HG02623 (cell line): ENCODE results near the gene SV2C.
A peak's percentile ranks its signal among the peaks of the same experiment; 100 is the strongest.

ENCODE experiments used
- ATAC-seq: cut with Tn5 transposase; IDR thresholded peaks from one replicate; pipeline ENCODE4 v1.9.1; 2021; ENCODE audit warnings: moderate library complexity; ENCODE audit not compliant: unreplicated experiment

Gene SV2C

GRCh38 chr5:76163111-76163628 is 80.0 kb downstream of the SV2C start:
- ATAC-seq, result no peak

- ATAC-seq, result no peak
Observed at GRCh38 chr5:76165029-76165428, 81.8 kb downstream of the SV2C start.

- ATAC-seq, result no peak
Observed at GRCh38 chr5:76165711-76166374, 82.7 kb downstream of the SV2C start.

GRCh38 chr5:76166886-76167576 is 83.8 kb downstream of the SV2C start:
- ATAC-seq, result no peak

- no peak for ATAC-seq
Observed at GRCh38 chr5:76169146-76169905, 86.1 kb downstream of the SV2C start.

GRCh38 chr5:76174101-76174500 is 90.9 kb downstream of the SV2C start:
- ATAC-seq, result no peak

- ATAC-seq, result peak; percentile 52
Observed at GRCh38 chr5:76175051-76175666, 92.0 kb downstream of the SV2C start.

- ATAC-seq, result peak; percentile 66
Observed at GRCh38 chr5:76175821-76176403, 92.7 kb downstream of the SV2C start.

GRCh38 chr5:76177978-76178377 is 94.8 kb downstream of the SV2C start:
- ATAC-seq, result no peak

GRCh38 chr5:76178913-76179312 is 95.7 kb downstream of the SV2C start:
- no peak for ATAC-seq

GRCh38 chr5:76180814-76181805 is 97.9 kb downstream of the SV2C start:
- no peak for ATAC-seq

- ATAC-seq, result no peak
Observed at GRCh38 chr5:76187386-76187785, 104.2 kb downstream of the SV2C start.

- no peak for ATAC-seq
Observed at GRCh38 chr5:76190356-76190755, 107.2 kb downstream of the SV2C start.

GRCh38 chr5:76192837-76193236 is 109.7 kb downstream of the SV2C start:
- ATAC-seq, result no peak

GRCh38 chr5:76193635-76194034 is 110.5 kb downstream of the SV2C start:
- no peak for ATAC-seq

- ATAC-seq, result no peak
Observed at GRCh38 chr5:76194340-76194739, 111.2 kb downstream of the SV2C start.

GRCh38 chr5:76196457-76196856 is 113.3 kb downstream of the SV2C start:
- ATAC-seq, result no peak

- ATAC-seq, result no peak
Observed at GRCh38 chr5:76196886-76197489, 113.8 kb downstream of the SV2C start.

- ATAC-seq, result no peak
Observed at GRCh38 chr5:76197726-76198125, 114.5 kb downstream of the SV2C start.
